CD4-positive, alpha-beta T cell treated with Interleukin-21 for 1 hour (primary cell): ENCODE measurements around the gene CRYGB.
"Not testable (repeated sequence)": the region's sequence is repeated elsewhere in the genome, so short reads cannot be mapped to it uniquely, and the experiment has no call there.

Experiments used
- DNase-seq: peaks from one replicate; pipeline ENCODE4 v3.0.0-alpha.2; 2020

Gene CRYGB

GRCh38 chr2:208148803-208149202, 2.8 kb upstream of the CRYGB start:
- no peak for DNase-seq

- no peak for DNase-seq
These were observed 1.8 kb upstream of the CRYGB start for GRCh38 chr2:208147759-208148158.

DNA sequence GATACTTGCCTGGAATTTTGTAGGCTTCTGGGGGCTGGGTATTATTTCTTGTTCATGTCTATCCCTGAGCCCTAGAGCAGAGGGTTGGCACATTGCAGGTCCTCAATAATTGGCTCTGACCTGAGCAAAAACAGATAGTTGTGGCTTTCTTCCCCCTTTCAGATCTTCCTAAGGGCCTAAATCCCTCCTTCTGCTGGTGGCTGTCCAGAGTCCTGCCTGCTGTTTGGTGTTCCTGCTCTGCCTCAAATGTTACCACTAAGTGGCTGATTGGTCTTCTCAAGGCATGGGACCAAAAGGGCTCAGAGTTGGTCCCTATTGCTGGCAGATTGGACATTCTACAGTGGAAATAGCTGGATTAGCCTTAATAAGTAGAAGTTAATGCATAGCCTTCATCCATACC, 1.1 kb upstream of the CRYGB start:
- DNase-seq = no peak

GRCh38 chr2:208142925-208143799, 2.8 kb downstream of the CRYGB start:
- DNase-seq = no peak

DNA sequence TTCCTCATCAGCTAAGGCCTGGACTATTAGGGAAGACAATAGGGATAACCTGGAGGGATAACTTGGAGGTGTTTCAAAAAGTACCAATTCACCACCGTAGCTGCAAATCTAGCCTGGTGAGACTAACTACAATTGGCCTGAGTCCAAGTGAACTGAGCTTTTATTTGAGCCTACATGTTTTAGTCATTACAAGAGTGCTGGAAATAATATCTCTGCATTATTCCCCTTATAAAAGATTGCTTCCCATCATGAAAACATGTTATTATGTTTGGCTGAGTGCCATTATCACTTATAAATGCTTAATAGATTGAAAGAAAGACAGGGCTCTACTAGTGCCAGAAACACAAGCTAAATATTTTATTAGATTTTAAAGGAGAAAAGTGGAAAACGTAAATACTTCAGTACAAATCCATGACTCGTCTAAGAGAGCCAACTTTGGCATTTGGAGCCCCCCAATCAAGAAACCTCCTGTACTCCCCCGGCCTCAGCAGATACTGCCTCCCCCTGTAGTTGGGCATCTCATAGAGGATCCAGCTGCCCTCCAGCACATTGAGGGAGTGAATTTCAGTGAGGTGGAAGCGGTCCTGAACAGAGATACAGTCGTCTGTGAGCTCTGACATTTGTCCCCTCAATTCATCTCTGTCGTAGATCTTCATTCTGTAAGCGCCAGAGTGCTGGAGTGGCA, 3.6 kb downstream of the CRYGB start:
- DNase-seq = no peak

GRCh38 chr2:208139447-208139846, 6.5 kb downstream of the CRYGB start:
- no peak for DNase-seq

GRCh38 chr2:208138334-208138733, 7.6 kb downstream of the CRYGB start:
- DNase-seq = not testable (repeated sequence)

GRCh38 chr2:208136716-208137094, 9.3 kb downstream of the CRYGB start:
- DNase-seq = no peak

- DNase-seq = no peak
These were observed 9.9 kb downstream of the CRYGB start for GRCh38 chr2:208135794-208136715.

- DNase-seq = no peak
These were observed 10.9 kb downstream of the CRYGB start for GRCh38 chr2:208134928-208135586.

GRCh38 chr2:208130712-208131110, 15.2 kb downstream of the CRYGB start:
- no peak for DNase-seq

DNA sequence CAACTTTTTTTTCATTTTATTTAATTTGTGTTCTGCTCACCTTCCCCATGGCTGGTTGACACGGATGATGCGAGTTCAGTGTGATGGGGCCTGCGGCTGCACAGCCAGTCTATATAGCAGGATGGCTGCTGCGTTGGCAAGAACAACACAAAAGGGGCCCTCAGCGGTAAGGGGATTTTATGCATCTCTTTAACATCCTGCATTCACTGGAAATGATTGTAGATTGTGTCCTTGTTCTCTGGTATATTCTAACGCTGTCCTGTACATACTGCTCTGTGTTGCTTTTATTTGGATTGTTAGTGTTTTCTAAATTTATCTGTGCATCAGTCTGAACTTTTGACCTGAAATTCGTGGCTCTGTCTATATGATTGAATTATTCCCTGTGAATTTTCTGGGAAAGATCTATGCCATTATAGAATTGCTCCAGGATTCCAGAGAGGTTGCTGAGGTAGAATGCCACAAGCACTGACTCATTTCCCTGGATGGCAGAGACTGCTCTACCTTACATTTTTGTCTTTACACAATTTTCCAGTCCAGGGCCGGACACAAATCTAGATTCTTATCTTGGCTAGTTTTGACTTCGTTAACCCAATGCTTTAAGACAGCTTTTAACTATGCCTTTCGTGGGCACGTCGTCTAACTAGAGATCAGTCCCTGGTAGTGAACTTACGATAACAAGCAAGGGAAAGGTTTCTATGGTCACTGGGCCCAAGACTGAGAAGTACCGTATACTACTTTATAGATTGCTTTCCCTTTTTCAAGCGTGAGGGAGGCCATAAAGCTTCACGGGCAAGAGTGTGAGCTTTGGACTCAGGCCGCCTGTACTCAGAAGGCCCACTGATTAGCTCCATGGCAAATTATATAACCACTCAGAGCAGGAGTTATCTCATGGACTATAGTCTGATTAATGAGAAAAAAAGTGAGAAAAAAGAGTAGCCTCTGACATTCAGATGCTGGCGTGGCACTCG, 15.9 kb downstream of the CRYGB start, which contains the start of gene CRYGC:
CRYGC (minus strand) TSS at position 85 of the 968 bp plus-strand sequence; CDS start at position 49, 36 bp downstream.
- no peak for DNase-seq

GRCh38 chr2:208128136-208128535, 17.8 kb downstream of the CRYGB start:
- no peak for DNase-seq

DNA sequence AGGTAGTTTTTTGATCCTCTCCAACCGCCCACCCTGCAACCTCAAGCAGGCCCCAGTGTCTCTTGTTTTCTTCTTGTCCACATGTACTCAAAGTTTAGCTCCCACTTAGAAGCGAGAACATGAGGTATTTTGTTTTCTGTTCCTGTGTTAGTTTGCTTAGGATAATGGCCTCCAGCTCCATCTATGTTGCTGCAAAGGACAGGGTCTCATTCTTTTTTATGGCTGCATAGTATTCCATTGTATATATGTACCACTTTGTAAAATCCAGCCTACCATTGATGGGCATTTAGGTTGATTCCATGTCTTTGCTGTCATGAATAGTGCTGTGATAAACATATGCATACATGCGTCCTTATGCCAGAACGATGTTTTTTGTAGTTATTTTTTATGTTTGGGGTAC, 18.9 kb downstream of the CRYGB start:
- DNase-seq = no peak

DNA sequence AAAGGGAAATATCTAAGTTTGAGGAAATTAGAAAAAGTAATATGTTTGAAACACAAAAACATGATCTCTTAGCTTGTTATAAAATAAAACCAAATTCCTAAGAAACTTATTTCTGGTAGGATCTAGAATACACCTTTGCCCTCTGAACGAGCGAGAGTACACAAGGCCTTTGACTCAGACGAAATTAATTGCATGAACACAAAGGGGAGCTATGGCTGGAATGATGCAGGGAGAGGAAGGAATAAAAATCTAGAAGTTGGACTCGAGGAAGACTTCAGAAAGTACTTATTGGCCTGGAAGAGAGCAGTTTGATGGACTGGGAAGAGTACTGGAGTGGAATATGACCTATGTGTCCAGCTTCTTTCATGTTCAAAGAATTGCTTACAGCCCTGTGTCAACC, 20.7 kb downstream of the CRYGB start:
- DNase-seq = no peak

DNA sequence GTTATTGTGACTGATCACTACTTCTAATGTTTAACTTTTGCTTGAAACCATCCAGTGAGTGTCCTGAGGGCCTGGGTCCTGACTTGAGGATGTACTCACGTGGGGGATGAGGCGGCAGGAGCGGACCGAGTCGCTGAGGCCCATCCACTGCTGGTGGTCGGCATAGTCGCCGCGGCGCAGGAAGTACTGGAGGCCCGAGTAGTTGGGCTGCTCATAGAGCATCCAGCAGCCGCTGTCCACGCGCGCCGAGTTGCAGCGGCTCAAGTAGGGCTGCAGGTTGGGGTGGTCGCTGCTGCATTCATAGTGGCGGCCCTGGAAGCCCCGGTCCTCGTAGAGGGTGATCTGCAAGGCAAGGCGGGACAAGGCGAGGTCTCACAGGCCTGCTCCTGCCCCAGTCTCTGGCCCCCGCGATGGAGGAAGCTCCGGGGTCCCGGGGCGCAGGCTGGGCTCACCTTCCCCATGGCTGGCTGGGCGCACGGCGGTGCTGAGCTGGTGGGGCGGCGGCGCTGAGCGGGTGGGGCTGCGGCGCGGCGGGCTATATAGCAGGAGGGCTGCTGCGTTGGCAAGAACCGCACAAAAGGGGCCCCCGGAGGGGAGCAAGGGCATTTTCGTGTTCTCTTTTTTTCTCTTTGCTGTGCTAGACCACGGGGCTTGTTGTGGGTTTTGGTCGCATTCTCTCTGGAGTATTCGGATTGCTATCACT, 21.8 kb downstream of the CRYGB start, which contains the start of gene CRYGD:
CRYGD (minus strand) TSS at position 512 of the 703 bp plus-strand sequence; CDS start at position 461, 51 bp downstream.
- not testable (repeated sequence) for DNase-seq

- no peak for DNase-seq
These were observed 23.7 kb downstream of the CRYGB start for GRCh38 chr2:208122248-208122647.

DNA sequence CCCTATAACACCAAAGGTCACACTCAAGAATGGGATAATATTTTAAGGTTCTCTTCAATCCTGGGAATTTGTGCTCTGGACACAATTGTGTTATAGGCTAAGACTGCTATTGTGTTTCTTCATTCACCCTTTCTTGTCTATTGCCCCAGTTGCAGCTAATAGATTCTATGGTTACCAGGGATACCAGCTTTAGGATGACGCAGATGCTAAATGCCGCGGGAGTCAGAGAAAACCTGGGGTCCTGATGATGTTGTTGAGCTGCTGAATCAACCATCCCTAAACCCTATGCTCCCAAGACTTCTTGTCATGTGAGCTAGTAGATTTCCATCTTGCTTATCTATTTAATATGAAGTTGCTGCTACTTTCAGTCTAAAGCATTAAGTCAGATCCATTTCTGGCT, 27.0 kb downstream of the CRYGB start:
- no peak for DNase-seq

DNA sequence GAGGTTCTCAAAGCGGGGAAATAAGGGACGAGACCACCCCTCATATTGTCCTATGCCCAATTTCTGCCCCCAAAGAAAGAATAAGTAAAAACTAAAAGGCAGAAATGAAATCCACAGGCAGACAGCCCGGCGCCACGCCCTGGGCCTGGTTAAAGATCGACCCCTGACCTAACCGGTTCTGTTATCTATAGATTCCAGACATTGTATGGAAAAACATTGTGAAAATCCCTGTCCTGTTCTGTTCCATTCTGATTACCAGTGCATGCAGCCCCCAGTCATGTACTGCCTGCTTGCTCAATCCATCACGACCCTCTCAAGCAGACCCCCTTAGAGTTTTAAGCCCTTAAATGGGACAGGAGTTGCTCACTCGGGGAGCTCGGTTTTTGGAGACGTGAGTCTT, 28.6 kb downstream of the CRYGB start:
- not testable (repeated sequence) for DNase-seq

DNA sequence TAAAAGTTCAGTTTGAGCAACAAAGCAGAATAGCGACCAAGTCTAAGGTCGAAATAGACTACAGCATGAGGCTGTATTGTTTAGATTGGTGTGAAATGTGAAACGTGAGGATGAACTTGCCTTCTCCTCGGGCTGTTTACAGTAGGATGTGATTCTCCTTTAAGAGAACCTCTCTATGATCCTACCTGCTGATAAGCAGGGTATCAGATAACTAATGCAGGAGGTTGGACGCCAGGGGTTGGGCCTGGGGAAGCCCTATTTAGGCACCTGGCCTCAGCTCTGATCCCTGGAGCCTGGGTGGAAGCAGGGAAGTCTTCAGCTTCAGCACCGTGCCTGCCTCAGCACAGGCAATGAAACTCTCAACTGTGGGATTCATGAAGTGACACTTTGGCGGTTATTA, 33.0 kb downstream of the CRYGB start:
- no peak for DNase-seq
